ENCODE data around the gene NUP85.
"Not testable (repeated sequence)": the region's sequence is repeated elsewhere in the genome, so short reads cannot be mapped to it uniquely, and the experiment has no call there.

Gene NUP85, protein sequence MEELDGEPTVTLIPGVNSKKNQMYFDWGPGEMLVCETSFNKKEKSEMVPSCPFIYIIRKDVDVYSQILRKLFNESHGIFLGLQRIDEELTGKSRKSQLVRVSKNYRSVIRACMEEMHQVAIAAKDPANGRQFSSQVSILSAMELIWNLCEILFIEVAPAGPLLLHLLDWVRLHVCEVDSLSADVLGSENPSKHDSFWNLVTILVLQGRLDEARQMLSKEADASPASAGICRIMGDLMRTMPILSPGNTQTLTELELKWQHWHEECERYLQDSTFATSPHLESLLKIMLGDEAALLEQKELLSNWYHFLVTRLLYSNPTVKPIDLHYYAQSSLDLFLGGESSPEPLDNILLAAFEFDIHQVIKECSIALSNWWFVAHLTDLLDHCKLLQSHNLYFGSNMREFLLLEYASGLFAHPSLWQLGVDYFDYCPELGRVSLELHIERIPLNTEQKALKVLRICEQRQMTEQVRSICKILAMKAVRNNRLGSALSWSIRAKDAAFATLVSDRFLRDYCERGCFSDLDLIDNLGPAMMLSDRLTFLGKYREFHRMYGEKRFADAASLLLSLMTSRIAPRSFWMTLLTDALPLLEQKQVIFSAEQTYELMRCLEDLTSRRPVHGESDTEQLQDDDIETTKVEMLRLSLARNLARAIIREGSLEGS

DNA sequence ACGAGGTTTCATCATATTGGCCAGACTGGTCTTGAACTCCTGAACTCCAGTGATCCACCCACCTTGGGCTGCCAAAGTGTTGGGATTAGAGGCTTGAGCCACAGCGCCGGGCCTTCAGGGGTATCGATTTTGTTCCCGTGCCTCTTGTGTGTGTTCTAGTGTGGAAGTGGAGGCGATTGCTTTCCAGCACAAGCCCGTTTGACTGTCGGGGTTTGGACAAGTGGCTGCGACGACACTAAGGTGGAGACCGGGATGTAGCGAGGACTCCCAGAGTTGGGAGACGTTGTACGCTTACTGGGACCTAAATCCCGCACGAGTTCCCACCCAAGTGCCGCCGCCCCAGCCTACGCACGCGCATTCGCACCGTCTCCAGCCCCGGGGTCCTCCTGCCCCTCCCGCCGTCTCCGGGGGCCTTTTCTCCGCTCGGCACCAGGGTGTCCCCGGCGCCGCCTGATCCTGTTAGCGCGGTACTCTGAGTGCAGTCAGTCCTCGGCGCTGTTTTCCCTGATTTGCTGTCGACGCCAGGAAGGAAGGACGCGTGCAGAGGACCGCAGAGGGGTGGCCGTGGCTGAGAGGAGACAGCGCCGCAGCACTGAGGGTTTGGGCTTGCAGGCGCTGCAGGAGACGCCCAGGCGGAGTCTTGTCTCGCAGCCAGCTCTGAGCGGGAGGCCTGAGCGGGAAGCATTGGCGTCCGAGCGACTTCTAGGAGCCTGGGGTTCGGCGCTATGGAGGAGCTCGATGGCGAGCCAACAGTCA, at the start of gene NUP85:
NUP85 (plus strand) TSS at position 643 of the 756 bp plus-strand sequence; CDS start at position 726, 83 bp downstream.
- peak; percentile 88 to 90 for DNase-seq

DNA sequence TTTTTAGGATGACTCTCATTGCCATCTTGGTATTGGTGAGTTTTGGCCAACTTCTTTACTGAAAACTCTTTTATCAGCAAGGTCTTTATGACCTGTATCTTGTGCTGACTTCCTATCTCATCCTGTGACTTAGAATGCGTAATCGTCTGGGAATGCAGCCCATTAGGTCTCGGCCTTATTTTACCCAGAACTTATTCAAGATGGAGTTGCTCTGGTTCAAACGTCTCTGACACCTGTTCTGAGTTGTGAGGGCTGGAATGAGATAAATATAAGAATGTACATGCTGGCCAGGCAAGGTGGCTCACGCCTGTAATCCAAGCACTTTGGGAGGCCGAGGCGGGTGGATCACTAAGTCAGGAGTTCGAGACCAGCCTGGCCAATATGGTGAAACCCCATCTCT, 47.0 kb upstream of the NUP85 start:
- not testable (repeated sequence) for DNase-seq

DNA sequence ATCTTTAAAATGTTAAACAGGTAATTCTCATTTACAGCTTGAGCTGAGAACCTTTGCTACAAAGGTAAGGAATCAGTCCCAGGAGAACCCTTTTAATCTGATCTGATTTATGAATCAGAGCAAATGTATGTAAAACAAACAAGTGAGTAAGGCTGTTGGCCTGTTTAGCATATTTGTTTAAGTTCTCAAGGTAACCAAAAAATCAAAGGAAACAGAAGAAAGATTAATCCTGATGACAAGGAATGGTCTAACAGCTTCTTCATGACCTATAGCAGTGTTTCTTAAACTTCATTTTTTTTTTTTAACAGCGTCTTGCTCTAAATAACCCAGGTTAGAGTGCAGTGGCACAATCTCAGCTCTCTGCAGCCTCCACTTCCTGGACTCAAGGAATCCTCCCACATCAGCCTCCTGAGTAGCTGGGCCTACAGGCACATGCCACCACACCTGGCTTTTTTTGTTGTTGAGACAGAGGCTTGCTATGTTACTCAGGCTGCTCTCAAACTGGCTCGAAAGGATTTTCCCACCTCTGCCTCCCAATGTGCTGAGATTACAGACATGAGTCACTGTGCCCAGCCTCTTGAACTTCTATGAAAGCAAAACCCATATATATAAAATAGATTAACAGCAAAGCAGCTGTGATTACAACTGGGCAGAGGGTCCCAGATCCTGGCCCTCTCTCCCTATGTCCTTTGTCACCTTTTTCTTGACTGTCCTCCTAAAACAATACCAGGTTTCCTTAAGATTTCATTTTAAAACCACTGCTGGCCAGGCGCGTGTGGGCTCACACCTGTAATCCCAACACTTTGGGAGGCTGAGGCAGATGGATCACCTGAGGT, 46.1 kb upstream of the NUP85 start:
- DNase-seq: no peak

DNA sequence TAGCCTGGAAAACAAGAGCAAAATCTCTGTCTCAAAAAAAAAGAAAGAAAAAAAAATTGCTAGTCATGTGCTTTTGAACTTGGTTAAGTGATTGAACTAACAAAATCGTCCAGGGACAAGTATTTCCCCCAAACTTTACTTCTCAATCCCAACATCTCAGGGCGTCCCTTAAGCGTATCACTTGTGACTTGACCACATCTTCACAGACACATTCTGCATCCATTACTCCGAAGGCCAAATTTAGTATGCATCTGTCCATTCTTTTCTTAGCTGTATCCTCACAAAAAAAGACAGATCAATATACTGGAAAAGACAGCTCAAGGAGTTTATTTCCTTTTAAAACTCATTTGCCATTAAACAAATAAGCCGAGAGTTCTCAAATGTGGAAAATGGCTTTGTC, 45.3 kb upstream of the NUP85 start:
- DNase-seq: no peak

DNA sequence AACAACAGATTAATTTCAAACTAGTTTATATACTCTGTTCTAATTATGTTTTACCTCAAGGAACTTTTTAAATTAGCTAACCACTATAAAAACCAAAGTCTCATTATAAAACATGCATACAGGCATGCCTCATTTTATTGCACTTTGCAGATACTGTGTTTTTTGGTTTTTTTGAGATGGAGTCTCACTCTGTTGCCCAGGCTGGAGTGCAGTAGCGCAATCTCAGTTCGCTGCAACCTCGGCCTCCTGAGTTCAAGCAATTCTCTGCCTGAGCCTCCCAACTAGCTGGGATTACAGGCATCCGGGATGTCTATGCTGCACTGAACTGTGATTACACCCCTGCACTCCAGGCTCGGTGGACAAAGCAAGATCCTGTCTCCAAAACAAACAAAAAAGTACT, 42.4 kb upstream of the NUP85 start:
- DNase-seq: no peak

DNA sequence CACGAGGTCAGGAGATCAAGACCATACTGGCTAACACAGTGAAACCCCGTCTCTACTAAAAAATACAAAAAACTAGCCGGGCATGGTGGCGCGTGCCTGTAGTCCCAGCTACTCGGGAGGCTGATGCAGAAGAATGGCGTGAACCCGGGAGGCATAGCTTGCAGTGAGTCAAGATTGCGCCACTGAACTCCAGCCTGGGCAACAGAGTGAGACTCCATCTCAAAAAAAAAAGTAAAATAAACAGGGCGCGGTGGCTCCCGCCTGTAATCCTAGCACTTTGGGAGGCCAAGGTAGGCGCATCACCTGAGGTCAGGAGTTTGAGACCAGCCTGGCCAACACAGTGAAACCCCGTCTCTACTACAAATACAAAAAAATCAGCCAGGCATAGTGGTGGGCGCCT, 40.9 kb upstream of the NUP85 start:
- not testable (repeated sequence) for DNase-seq

DNA sequence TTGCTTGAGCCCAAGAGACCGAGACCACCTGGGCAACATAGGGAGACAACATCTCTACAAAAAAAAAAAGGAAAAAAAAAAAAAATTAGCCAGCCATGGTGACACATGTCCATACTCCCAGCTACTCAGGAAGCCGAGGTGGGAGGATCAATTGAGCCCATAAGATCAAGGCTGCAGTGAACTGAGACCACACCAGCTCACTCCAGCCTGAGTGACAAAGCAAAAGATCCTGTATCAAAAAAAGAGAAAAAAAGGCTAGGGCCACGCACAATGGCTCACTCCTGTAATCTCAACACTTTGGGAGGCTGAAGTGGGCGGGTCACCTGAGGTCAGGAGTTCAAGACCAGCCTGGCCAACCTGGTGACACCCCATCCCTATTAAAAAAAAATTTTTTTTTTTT, 36.5 kb upstream of the NUP85 start:
- DNase-seq: no peak

DNA sequence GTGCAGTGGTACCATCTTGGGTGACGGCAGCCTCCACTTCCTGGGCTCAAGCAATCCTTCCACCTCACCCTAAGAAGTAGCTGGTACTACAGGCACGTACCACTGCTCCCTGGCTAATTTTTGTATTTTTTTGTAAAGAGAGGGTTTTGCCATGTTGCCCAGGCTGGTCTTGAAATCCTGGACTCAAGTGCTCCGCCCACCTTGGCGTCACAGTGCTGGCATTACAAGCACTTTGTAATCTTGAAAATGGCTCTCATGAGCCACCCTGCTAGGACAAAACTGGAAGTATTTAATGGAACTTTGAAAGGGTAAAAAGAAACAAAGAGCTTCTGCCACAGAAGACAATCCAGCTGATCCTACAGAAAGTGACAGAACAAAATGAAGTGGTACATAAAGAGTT, 32.0 kb upstream of the NUP85 start:
- no peak for DNase-seq

DNA sequence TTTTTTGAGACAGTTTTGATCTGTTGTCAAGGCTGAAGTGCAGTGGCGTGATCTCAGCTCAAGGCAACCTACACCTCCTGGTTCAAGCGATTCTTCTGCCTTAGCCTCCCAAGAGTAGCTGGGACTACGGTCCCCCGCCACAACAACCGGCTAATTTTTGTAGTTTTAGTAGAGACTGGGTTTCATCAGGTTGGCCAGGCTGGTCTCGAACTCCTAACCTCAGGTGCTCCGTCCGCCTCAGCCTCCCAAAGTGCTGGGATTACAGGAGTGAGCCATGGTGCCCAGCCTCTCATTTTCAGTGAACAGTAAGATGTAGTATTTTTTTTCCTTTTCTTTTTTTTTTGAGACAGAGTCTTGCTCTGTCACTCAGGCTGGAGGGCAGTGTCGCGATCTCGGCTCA, 30.5 kb upstream of the NUP85 start:
- DNase-seq: no peak

DNA sequence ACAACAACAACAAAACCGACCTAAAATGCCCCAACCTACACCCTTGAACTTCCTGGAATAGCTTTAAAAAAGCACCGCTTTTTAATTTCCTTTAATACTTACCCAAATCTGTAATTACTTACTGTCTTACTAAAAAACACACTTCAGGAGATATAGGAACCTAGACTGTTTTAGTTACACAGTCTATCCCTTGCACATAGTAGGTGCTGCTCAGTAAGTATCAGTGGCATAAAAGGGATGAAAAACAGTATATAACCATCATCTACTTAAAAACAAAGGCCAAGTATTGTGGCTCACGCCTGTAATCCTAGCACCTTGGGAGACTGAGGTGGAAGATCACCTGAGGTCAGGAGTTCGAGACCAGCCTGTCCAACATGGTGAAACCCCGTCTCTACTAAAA, 28.9 kb upstream of the NUP85 start:
- no peak for DNase-seq

DNA sequence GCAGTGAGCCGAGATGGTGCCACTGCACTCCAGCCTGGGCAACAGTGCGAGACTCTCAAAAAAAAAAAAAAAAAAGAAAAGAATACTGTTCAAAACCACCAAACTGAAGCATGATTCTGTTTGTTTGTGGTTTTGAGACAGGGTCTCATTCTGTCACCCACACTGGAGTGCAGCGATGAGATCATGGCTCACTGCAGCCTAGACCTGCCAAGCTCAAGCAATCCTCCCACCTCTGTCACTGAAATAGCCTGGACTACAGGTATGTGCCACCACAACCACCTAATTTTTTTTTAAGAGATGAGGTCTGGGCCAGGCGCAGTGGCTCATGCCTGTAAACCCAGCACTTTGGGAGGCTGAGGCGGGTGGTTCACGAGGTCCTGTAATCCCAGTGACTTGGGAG, 27.0 kb upstream of the NUP85 start:
- DNase-seq: no peak

DNA sequence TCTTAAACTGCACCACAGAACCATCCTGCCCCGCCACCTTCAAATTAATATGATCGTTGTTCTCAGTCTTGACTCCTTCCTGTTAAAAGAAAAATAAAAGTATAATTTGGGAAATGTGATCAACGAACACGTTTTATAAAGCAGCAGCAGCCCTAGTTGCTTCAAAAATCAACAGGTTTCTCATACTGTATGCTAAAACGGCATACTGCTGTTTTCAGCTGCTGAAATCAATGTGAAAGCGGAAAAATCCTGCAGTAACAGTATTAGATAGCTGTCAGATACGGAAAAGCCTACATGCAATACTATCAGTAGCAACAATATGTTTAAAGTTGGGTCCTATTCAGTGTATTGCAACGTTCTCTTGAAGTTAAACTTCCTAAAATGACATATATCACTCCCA, 24.4 kb upstream of the NUP85 start:
- no peak for DNase-seq

DNA sequence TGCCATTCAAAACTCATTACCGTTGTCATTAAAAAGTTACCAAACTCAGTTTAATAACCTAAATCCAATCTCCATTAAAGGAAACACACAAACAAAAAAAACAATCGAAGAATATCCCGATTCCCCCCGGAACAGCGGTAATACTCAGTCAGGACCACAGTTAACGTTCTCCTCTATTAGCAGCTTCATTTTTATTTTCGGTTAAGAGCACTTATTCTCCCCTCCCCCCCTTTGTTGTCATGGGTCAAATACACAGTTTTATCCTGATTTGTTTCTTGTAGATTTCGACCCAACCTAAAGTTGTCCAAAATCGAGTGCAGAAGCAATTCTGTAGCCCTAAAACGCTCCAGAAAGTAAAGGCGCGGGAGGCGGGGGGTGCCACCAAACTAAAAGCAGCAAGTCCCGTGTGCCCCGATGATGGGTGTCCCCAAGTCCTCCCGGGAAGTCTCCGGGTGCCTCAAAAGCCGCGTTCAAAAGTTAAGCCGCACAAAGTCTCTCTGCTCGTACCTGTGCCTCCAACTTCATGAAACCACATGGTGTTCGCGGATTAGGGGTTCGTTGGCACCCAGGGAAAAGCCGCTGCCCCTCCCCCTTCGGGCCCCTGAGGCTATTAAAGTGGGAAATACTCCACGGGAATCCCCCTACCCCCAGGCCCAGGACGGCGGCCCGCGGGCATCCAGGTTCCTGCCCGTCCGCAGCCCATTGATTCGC, 23.7 kb upstream of the NUP85 start:
- DNase-seq: peak; percentile 26 to 56

DNA sequence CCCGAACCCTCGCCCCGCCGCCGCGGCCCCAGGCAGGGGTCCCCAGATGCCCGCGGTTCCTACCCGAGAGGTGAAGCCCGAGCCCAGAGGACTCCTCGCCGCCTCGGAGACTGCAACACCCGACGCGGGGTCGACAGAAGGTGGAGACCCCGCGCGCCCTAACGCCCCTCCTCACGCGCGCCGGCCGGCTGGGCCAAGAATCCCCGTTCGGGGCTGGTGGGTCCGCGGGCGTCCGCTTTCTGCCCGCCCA, 23.2 kb upstream of the NUP85 start:
- no peak for DNase-seq

DNA sequence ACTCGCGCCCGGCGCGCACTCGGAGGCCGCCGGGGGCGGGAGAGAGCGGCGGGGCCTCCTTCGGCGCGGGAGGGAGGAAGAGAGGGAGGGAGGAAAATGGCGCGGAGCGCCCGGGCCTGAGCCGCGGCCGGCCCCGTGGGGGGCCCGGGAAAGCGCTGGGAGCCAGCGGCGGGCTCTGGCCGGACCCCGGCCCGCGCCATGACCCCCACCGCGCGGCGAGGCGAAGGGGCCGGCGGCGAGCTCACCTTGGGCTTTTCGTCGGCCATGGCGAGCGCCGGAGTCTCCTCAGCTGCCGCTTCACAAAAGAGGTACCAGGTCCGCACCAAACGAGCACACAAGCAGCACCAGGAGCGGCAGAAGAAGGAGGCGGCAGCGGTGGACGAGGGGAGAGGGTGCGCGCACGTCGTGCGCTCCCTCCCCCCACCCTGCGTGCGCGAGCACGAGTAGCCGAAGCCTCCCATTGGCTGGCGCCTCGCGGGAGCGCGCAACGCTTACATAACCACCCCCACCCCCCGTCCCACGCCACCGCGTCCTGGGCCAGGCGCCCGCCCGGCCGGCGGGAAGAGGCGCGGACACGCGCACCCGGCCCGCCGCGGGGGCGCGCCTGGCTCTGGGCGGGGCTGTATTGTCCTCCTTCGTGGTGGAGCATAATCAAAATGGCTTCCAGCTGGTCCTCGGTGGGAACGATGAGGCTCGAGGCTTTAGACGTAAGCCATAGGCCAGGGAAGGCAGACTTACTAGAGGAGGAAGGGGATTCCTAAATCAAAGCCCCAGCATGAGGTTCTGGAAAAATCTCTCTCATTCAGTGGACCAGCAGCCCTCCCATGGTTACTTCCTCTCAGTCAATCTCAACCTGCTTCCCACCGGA, 22.7 kb upstream of the NUP85 start, which contains the start of gene SUMO2:
SUMO2 (minus strand) TSS at position 391 of the 868 bp plus-strand sequence; CDS start at position 266, 125 bp downstream.
- DNase-seq: peak; percentile 95 to 96

DNA sequence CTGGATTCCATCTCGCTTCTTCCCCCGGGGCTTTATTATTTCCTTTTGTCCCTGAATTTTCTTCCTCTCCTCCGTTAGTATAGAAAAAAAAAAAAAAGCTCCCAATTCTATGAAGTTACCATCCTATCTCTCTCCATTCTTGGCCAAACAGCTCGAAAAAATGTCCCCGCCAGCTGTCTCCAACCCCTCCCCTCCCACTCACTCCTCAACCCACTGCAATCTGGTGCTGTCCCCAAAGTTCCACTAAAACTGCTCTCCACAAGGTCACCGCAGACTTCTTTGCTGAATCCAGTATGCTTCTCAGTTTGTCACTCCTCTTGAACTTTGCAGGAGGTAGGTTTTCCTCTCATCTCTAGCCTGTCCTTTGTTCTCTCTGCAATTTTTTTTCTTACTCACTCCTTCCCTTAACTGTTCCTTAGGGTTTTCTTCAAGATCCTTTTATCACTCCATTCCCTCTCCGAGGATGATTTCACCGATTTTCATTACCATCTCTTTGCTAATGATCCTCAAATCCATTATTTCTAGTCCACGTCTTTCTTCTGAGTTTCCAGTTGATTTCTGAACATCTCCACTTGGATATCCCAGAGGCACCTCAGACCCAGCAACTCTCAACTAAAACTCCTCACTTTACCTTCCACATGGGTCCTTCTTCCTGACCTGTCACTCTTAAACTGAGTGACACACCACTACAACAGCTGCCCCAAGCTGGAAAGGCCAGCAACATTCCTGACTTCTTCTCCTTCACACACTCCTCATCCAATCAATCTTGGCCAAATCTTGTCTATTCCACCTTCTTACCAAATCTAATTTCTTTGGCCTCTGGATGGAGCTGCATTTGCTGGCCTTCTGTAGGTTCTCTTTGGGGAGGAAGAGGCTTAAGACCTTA, 21.2 kb upstream of the NUP85 start:
- DNase-seq: no peak

DNA sequence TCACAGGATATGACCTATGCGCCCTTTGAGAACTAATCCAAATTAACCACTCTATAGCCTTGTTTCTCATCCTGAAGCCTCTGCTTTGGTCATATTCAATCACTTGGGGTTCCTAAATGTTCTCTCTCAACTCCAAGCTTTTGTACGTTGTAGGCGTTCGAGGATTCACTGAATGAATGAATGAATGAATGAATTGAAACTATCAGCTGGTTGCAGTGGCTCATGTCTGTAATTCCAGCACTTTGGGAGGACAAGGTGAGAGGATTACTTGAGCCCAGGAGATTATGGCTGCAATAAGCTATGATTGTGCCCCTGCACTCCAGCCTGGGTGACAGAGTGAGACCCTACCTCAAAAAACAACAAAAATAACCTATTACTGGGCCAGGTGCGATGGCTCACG, 16.9 kb upstream of the NUP85 start:
- DNase-seq: no peak

DNA sequence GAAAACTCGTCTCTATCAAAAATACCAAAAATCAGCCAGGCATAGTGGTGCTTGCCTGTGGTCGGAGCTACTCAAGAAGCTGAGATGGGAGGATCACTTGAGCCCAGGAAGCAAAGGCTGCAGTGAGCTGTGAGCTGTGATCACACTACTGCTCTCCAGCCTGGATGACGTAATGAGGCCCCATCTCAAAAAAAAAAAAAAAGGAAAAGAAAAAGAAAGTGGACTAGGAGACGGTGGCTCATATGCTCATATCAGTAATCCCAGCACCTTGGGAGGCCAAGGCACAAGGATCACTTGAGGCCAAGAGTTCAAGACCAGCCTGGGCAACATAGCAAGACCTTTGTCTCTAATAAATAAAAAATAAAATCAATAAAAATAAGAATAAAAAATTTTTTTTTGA, 13.9 kb upstream of the NUP85 start:
- no peak for DNase-seq

DNA sequence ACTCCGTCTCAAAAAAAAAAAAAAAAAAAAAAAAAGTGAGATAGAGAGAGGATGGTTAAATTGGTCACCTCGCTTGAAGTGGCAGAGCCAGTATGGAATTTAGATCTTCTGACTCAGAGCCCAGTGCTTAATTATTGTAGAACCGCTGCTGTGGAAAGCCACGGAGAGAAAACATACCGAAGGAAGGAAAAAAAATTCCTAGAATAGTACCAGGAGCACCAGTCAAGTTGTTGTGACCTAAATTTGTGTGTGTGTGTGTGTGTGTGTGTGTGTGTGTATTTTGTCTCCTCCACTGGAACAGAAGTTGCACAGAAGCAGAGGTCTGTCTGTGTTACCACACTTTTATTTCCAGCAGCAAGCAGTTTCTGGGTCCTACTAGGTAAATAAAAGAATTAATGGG, 10.6 kb upstream of the NUP85 start:
- no peak for DNase-seq

DNA sequence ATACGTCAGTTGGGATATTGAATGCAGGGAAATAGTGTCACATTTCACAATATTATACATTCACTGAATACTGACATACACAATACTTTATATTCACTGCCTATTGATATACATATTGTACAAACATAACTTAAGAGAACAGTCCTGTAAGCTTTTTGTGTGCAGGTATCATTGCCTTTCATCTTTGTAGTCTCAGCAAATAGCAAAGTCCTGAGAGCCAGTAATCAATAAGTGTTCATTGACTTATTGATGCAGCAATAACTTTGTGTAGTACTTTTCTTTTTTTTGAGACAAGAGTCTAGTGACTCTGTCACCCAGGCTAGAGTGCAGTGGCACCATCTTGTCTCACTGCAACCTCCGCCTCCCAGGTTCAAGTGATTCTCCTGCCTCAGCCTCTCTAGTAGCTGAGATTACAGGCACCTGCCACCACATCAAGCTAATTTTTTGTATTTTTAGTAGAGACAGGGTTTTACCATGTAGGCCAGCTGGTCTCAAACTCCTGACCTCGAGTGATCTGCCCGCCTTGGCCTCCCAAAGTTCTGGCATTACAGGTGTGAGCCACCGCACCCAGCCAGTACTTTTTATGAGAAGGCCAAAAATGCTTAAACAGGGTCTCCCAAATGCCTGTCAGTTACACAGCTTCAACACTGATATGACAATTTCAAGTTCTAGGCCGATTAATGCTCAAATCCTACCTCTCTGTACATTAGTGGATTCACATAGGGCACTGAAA, 5.4 kb upstream of the NUP85 start:
- DNase-seq: no peak

Measured in CD4-positive, alpha-beta T cell treated with Interleukin-1 beta for 1 hour (primary cell).